Gastrocnemius medialis (tissue), 4 donors: ENCODE measurements around the gene ZNF423. TPM values are rescaled to one million over a fixed set of nuclear protein-coding genes. Genes with fewer than 3 reads are reported as not detected.
A peak's percentile ranks its signal among the peaks of the same experiment; 100 is the strongest.

Source experiments
- ATAC-seq, 2 donors: fragments of 150-250 bp; one replicate each; pipeline ENCODE4 v1.9.1; 2016
- DNase-seq, 2 donors: peaks; one replicate each; pipeline ENCODE4 v3.0.0-alpha.2; 2019
- H3K27ac ChIP-seq, 4 donors: fragments of 200-600 bp; sonication (generic); 1 replicate in 1 of 4; 2 replicates in 3 of 4; pipeline ENCODE4 v1.5.1; 2016 to 2018; ENCODE audit warnings: mild to moderate bottlenecking in 2 of 4, moderate library complexity in 1 of 4
- H3K27me3 ChIP-seq, 3 donors: fragments of 200-600 bp; sonication (generic) in 2 of 3; 1 replicate in 1 of 3; 2 replicates in 2 of 3; pipeline versions ENCODE4 v1.5.1 to v1.6.0; 2016 to 2019; ENCODE audit warnings: mild to moderate bottlenecking in 1 of 3, moderate library complexity in 1 of 3
- H3K36me3 ChIP-seq, 2 donors: fragments of 200-600 bp; sonication (generic) in 1 of 2; one replicate each; pipeline ENCODE4 v1.5.1; 2017 to 2018
- H3K4me1 ChIP-seq, 2 donors: fragments of 200-600 bp; sonication (generic) in 1 of 2; one replicate each; pipeline ENCODE4 v1.5.1; 2016 to 2017; ENCODE audit warnings: mild to moderate bottlenecking in 2 of 2
- H3K4me3 ChIP-seq, 4 donors: fragments of 200-600 bp; sonication (generic) in 3 of 4; 1 replicate in 1 of 4; 2 replicates in 3 of 4; pipeline ENCODE4 v1.5.1; 2016 to 2019; ENCODE audit warnings: mild to moderate bottlenecking in 2 of 4
- H3K9me3 ChIP-seq, 3 donors: fragments of 200-600 bp; sonication (generic) in 2 of 3; 1 replicate in 1 of 3; 2 replicates in 2 of 3; pipeline ENCODE4 v1.5.1; 2016 to 2019
- POLR2A ChIP-seq, 2 donors: fragments of 450-650 bp; IDR thresholded peaks; one replicate each; pipeline ENCODE4 v1.6.1; 2017; ENCODE audit warnings: antibody characterized with exemption in 2 of 2, mild to moderate bottlenecking in 2 of 2, moderate library complexity in 2 of 2
- in situ Hi-C, 4 donors: fragments of 200-750 bp; cut with MboI; loops; one replicate each; pipeline versions ENCODE4 v1.15.0 to v1.8.0; 2017; ENCODE audit warnings: low sequenced_read_pairs in 4 of 4
- intact Hi-C: fragments of 100-400 bp; cut with DNase I; formaldehyde crosslinking; loops from one replicate; pipeline ENCODE4 v1.15.1; 2023; ENCODE audit warnings: low total_unique reads
- total RNA-seq, 4 donors: library from RNA; depleted of rRNA; stranded (reverse); fragments of >200 nt; gene quantifications; one replicate each; pipeline versions ENCODE4 v1.1.0 to v1.2.3, GENCODE V29; 2016
- TF ChIP-seq, protein P1 (sequence below), 5 experiments: fragments of 450-650 bp in 3 of 5; fragments of 200-600 bp in 2 of 5; sonication (generic) in 2 of 5; IDR thresholded peaks in 4 of 5; conservative IDR thresholded peaks in 1 of 5; 1 replicate in 4 of 5; 2 replicates in 1 of 5; pipeline ENCODE4 v1.5.1; 2016 to 2019; ENCODE audit warnings: antibody characterized with exemption in 5 of 5, mild to moderate bottlenecking in 3 of 5, moderate library complexity in 3 of 5

ZNF423 gene
- total RNA-seq, 4 donors from 2014 or later = 8.4 to 15.8 (median 12.5) TPM

DNA sequence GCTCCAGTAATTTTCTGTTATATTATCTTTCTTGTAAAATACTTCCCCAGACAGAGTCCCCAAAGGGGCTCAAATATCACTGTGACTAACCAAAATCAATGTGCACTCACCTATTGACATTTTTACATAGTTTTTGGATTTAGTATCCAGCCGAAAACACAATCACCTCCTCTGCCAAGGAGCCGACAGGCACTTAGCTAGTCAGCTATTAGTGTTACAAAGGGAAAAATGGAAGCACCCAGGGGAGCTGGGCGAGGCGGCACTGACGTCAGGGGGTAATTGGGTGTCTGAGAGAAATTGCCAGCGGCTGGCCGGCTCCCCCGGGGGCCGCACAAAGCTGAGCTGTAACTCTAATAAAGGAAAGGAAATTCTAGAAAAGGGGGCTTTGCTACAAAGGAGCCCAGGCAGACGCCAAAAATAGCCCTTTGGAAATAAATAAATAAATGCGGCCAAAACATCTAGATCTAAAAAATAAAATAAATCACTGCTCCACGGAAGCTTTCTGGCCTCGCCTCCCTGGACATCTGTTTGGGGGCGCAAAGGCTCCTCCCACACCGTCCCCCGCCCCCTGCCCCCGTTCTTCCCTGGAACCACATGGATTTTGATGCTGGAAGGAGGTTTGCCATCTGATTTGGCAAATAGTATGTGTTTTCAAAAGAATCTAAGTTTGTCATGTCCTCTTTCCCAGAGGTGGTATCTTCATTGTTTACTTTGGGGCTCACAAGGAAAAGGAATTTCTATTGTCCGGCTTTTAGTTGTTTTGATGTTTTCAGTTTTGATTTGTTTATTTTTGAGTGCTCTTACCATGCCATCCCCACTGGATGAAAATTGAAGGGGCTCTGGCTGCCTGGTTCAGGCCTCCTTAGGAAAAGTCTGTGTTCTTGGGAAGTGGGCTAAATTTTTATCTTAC is 156.7 kb downstream of the ZNF423 start:
- Histone ChIP-seq H3K36me3 (no peaks in the 10 kb centered on the region), H3K9me3 (no peaks in the 10 kb centered on the region), H3K4me1 (peaks cover 31 to 35% of the 10 kb centered on the region in 2 donors), H3K27ac (peak overlapping the region in 3 of 4 donors; percentile 41 to 48 (median 43)), H3K4me3 (peak overlapping the region in 1 of 4 donors; percentile 6), H3K27me3 (no peaks in the 10 kb centered on the region)
- DNase-seq (peak in 1 of 2 donors; percentile 50), ATAC-seq (no peak)
- TF ChIP-seq, protein P1, sequence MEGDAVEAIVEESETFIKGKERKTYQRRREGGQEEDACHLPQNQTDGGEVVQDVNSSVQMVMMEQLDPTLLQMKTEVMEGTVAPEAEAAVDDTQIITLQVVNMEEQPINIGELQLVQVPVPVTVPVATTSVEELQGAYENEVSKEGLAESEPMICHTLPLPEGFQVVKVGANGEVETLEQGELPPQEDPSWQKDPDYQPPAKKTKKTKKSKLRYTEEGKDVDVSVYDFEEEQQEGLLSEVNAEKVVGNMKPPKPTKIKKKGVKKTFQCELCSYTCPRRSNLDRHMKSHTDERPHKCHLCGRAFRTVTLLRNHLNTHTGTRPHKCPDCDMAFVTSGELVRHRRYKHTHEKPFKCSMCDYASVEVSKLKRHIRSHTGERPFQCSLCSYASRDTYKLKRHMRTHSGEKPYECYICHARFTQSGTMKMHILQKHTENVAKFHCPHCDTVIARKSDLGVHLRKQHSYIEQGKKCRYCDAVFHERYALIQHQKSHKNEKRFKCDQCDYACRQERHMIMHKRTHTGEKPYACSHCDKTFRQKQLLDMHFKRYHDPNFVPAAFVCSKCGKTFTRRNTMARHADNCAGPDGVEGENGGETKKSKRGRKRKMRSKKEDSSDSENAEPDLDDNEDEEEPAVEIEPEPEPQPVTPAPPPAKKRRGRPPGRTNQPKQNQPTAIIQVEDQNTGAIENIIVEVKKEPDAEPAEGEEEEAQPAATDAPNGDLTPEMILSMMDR (IDR thresholded peaks at IDR 0.05 in 4 of 5, conservative IDR thresholded peaks at IDR 0.05 in 1 of 5) = no peak
- TF ChIP-seq POLR2A (IDR thresholded peaks at IDR 0.05) = no peak
- in situ Hi-C loops (no loop called here), intact Hi-C loops (no loop called here)

- no peak overlapping the region for H3K27ac ChIP-seq
- H3K9me3 ChIP-seq = no peaks in the 10 kb centered on the region
- intact Hi-C loops = no loop called here
- H3K36me3 ChIP-seq = no peaks in the 10 kb centered on the region
- DNase-seq = no peak
- no peak overlapping the region for H3K4me3 ChIP-seq
- TF ChIP-seq, protein P1 (IDR thresholded peaks at IDR 0.05 in 4 of 5, conservative IDR thresholded peaks at IDR 0.05 in 1 of 5) = no peak
- no peak for TF ChIP-seq POLR2A (IDR thresholded peaks at IDR 0.05)
- H3K27me3 ChIP-seq = no peaks in the 10 kb centered on the region
- in situ Hi-C loops = no loop called here
- no peak for ATAC-seq
- H3K4me1 ChIP-seq = peaks cover 29% of the 10 kb centered on the region in 2 donors
Observed at GRCh38 chr16:49698453-49698815, 157.5 kb downstream of the ZNF423 start.

DNA sequence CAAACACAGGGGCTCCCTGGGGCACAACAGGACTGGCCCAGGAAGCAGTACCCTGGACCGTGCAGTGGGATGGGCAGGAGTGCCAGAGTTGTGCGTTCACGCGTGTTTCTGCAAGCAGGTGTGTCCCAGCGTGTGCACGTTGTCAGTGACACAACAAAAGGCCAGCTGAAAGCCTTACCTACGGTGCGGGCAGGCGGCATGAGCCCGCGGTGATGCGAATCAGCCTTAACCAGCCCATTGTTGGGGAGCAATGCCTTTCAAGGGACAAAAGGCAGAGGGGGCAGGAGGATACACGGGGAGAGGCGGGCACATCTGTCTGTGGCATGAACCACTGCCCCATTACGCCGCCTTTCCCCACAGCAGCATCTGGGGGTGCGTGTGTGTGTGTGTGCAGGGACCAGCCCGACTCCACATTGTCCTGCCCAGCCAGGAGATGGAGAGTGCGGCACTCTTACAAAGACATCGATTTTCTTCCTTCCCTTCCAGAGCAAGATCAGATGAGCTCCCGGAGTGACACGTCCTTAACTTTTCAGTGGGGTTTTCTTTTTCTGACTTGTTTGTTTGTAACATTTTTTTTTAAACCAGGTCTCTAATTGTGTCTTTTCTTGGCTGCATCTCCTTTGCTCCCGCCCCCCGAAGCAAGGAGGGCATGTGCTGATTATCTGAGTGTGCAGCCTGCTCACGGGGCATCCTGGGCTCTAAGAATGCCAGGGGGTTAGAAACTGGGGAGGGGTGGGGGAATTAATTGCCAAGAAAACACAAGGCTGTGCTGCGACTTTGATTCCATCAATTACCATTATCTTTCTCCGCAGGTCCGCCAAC is 158.1 kb downstream of the ZNF423 start:
- TF ChIP-seq POLR2A (IDR thresholded peaks at IDR 0.05) = no peak
- TF ChIP-seq, protein P1 (IDR thresholded peaks at IDR 0.05 in 4 of 5, conservative IDR thresholded peaks at IDR 0.05 in 1 of 5) = no peak
- ATAC-seq (no peak), DNase-seq (no peak)
- no peaks in the 10 kb centered on the region for H3K9me3 ChIP-seq
- no peak overlapping the region for H3K27ac ChIP-seq
- no peaks in the 10 kb centered on the region for H3K27me3 ChIP-seq
- H3K4me3 ChIP-seq = no peak overlapping the region
- intact Hi-C loops (no loop called here), in situ Hi-C loops (no loop called here)
- H3K36me3 ChIP-seq = no peaks in the 10 kb centered on the region
- peaks cover 25 to 29% of the 10 kb centered on the region in 2 donors for H3K4me1 ChIP-seq

DNA sequence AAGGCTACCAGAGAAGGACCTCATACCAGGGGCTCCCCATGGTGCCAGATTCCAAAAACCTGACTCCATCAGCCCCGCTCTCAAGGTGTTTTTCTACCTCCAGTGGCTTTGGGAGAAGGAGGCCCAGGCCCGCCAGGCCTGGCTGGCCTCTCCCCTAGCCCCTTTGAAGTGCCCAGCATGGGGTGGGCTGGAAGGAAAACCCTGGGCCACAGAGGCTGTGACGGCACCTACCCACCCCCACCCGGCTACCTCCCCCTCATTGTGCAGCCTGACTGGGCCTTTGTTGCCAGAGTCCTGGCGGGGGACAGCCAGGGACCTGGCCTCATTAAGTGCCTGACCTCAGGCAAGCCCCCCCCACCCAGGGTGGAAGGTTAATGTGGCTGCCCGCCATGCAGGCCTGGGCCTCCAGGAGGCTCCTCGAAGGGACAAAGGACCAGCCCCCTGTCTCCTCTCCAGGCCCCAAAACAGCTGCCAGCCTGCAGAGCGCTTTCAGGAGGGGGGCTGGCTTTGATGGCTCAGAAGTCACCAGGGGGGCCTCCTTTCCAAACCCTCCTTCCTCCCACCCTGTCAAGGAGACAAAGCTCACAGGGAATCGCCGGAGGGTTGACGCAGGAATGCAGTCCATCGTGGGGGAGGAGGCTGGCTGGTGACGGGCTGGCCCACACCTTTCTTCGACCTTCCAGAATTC is 159.4 kb downstream of the ZNF423 start:
- H3K9me3 ChIP-seq = no peaks in the 10 kb centered on the region
- DNase-seq (no peak), ATAC-seq (no peak)
- H3K4me3 ChIP-seq = no peak overlapping the region
- H3K4me1 ChIP-seq = peaks cover 20 to 21% of the 10 kb centered on the region in 2 donors
- TF ChIP-seq, protein P1 (IDR thresholded peaks at IDR 0.05 in 4 of 5, conservative IDR thresholded peaks at IDR 0.05 in 1 of 5) = no peak
- no peak for TF ChIP-seq POLR2A (IDR thresholded peaks at IDR 0.05)
- no peak overlapping the region for H3K27ac ChIP-seq
- H3K36me3 ChIP-seq = no peaks in the 10 kb centered on the region
- intact Hi-C loops (no loop called here), in situ Hi-C loops (no loop called here)
- H3K27me3 ChIP-seq = no peaks in the 10 kb centered on the region
